Osteocyte (in vitro differentiated cells): ENCODE results near the gene NCKAP1. TPM values are rescaled to one million over a fixed set of nuclear protein-coding genes. Genes with fewer than 3 reads are reported as not detected.

Experiments used
- DNase-seq: peaks from one replicate; pipeline ENCODE4 v3.0.0; 2021; ENCODE audit warnings: mixed read lengths; ENCODE audit not compliant: unreplicated experiment; ENCODE audit errors: extremely low spot score
- H3K27ac Mint-ChIP-seq: one replicate; pipeline ENCODE4 v1.8.0; 2021; ENCODE audit warnings: mild to moderate bottlenecking, mixed read lengths; ENCODE audit not compliant: unreplicated experiment
- H3K27me3 Mint-ChIP-seq: one replicate; pipeline ENCODE4 v1.8.0; 2021; ENCODE audit warnings: mixed read lengths; ENCODE audit not compliant: unreplicated experiment
- H3K36me3 Mint-ChIP-seq: one replicate; pipeline ENCODE4 v1.8.0; 2021; ENCODE audit warnings: mixed read lengths; ENCODE audit not compliant: unreplicated experiment
- H3K4me1 Mint-ChIP-seq: one replicate; pipeline ENCODE4 v1.8.0; 2021; ENCODE audit warnings: mixed read lengths; ENCODE audit not compliant: unreplicated experiment
- H3K4me3 Mint-ChIP-seq: one replicate; pipeline ENCODE4 v1.8.0; 2021; ENCODE audit warnings: mild to moderate bottlenecking, moderate library complexity, mixed read lengths; ENCODE audit not compliant: unreplicated experiment
- H3K9me3 Mint-ChIP-seq: one replicate; pipeline ENCODE4 v1.8.0; 2021; ENCODE audit warnings: mixed read lengths; ENCODE audit not compliant: unreplicated experiment
- CTCF ChIP-seq: fragments of 200-600 bp; sonication (generic); IDR thresholded peaks from 2 replicates; pipeline ENCODE4 v1.5.0; 2021; ENCODE audit warnings: antibody characterized with exemption, mild to moderate bottlenecking, moderate library complexity
- total RNA-seq: library from RNA; stranded (reverse); gene quantifications from 2 replicates; pipeline ENCODE4 v1.2.1, GENCODE V29; 2021

NCKAP1 gene
- total RNA-seq, 1 donor from 2014 or later, result 165 TPM

GRCh38 chr2:182946958-182947369 lies 91.3 kb downstream of the NCKAP1 start:
- H3K27me3 Mint-ChIP-seq, result no peaks in the 10 kb centered on the region
- no peak overlapping the region for H3K27ac Mint-ChIP-seq
- H3K9me3 Mint-ChIP-seq, result no peaks in the 10 kb centered on the region
- TF ChIP-seq CTCF, result no peak
- H3K4me1 Mint-ChIP-seq, result peaks cover 20% of the 10 kb centered on the region
- peaks cover 41% of the 10 kb centered on the region for H3K36me3 Mint-ChIP-seq
- DNase-seq, result no peak
- no peak overlapping the region for H3K4me3 Mint-ChIP-seq

GRCh38 chr2:182943339-182943738 lies 94.9 kb downstream of the NCKAP1 start:
- H3K9me3 Mint-ChIP-seq, result no peaks in the 10 kb centered on the region
- H3K27ac Mint-ChIP-seq, result no peak overlapping the region
- H3K27me3 Mint-ChIP-seq, result no peaks in the 10 kb centered on the region
- no peak overlapping the region for H3K4me3 Mint-ChIP-seq
- peaks cover 52% of the 10 kb centered on the region for H3K36me3 Mint-ChIP-seq
- TF ChIP-seq CTCF, result no peak
- peaks cover 15% of the 10 kb centered on the region for H3K4me1 Mint-ChIP-seq
- no peak for DNase-seq

DNA sequence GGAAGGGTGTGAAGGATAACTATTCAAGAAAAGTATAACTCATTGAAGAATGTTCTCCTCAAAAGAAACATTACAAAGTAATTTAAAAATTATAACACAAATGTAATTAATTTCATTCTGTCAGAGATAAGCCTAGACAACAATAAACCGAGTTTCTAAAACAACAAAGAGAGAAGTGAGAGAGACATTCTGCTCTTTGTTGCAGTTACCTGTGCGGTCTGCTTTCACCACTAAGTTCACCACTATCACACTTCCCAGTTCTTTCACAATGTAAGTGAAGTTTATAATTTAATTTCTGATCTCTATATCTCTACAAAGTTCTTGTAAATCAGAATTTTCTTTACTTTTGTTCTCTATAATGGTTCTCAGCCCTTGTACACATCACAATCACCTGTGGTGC lies 95.5 kb downstream of the NCKAP1 start:
- no peaks in the 10 kb centered on the region for H3K9me3 Mint-ChIP-seq
- no peaks in the 10 kb centered on the region for H3K27me3 Mint-ChIP-seq
- peaks cover 14% of the 10 kb centered on the region for H3K4me1 Mint-ChIP-seq
- DNase-seq, result no peak
- no peak for TF ChIP-seq CTCF
- no peak overlapping the region for H3K4me3 Mint-ChIP-seq
- H3K36me3 Mint-ChIP-seq, result peaks cover 56% of the 10 kb centered on the region
- H3K27ac Mint-ChIP-seq, result no peak overlapping the region

- H3K36me3 Mint-ChIP-seq, result peaks cover 63% of the 10 kb centered on the region
- DNase-seq, result no peak
- H3K27me3 Mint-ChIP-seq, result no peaks in the 10 kb centered on the region
- peaks cover 12% of the 10 kb centered on the region for H3K4me1 Mint-ChIP-seq
- TF ChIP-seq CTCF, result no peak
- no peak overlapping the region for H3K27ac Mint-ChIP-seq
- H3K4me3 Mint-ChIP-seq, result no peak overlapping the region
- H3K9me3 Mint-ChIP-seq, result no peaks in the 10 kb centered on the region
Measured at GRCh38 chr2:182941919-182942318, 96.3 kb downstream of the NCKAP1 start.

GRCh38 chr2:182941121-182941722 lies 97.0 kb downstream of the NCKAP1 start:
- H3K27ac Mint-ChIP-seq, result peak overlapping the region; percentile 29
- no peaks in the 10 kb centered on the region for H3K27me3 Mint-ChIP-seq
- H3K36me3 Mint-ChIP-seq, result peaks cover 65% of the 10 kb centered on the region
- no peak for TF ChIP-seq CTCF
- H3K9me3 Mint-ChIP-seq, result no peaks in the 10 kb centered on the region
- H3K4me3 Mint-ChIP-seq, result no peak overlapping the region
- no peak for DNase-seq
- peaks cover 7% of the 10 kb centered on the region for H3K4me1 Mint-ChIP-seq
